GM13977 (cell line): ENCODE results near the gene C20orf96.
"Not testable (repeated sequence)": the region's sequence is repeated elsewhere in the genome, so short reads cannot be mapped to it uniquely, and the experiment has no call there.

Experiments
- DNase-seq: peaks from one replicate; pipeline ENCODE4 v3.0.0; 2012; ENCODE audit warnings: low spot score
- CTCF ChIP-seq: IDR thresholded peaks from 2 replicates; pipeline ENCODE4 v1.5.1; 2012; ENCODE audit warnings: mild to moderate bottlenecking, control low read depth; ENCODE audit not compliant: insufficient read depth; ENCODE audit errors: extremely low read depth, missing control alignments
- in situ Hi-C: fragments of 300-500 bp; cut with MboI; formaldehyde crosslinking; loops from one replicate; pipeline ENCODE4 v1.12.0; 2022; ENCODE audit warnings: low sequenced_read_pairs, low pct_unique_long_range_greater_than_20kb, mixed read lengths, inconsistent platforms; ENCODE audit not compliant: unreplicated experiment

Gene C20orf96

GRCh38 chr20:242905-243304 is 47.6 kb downstream of the C20orf96 start:
- TF ChIP-seq CTCF: no peak
- DNase-seq: no peak
- in situ Hi-C loops: no loop called here

GRCh38 chr20:237929-238328 is 52.6 kb downstream of the C20orf96 start:
- no peak for DNase-seq
- in situ Hi-C loops: no loop called here

GRCh38 chr20:237489-237888 is 53.1 kb downstream of the C20orf96 start:
- no peak for TF ChIP-seq CTCF
- in situ Hi-C loops: no loop called here
- no peak for DNase-seq

More at GRCh38 chr20:237929-238328, 52.6 kb downstream of the C20orf96 start:
- no peak for TF ChIP-seq CTCF

GRCh38 chr20:235891-236290 is 54.7 kb downstream of the C20orf96 start:
- in situ Hi-C loops: no loop called here
- DNase-seq: no peak
- no peak for TF ChIP-seq CTCF

GRCh38 chr20:227439-228105 is 63.0 kb downstream of the C20orf96 start:
- in situ Hi-C loops: loop anchor here (10.0 kb wide), 1 partner anchor 107 kb away; no protein-coding TSS in a partner anchor
- DNase-seq: no peak
- no peak for TF ChIP-seq CTCF

GRCh38 chr20:226958-227357 is 63.6 kb downstream of the C20orf96 start, which contains the start of gene DEFB129:
DEFB129 (plus strand) TSS chr20:227258; CDS start chr20:227289, 31 bp downstream.
- no peak for DNase-seq
- in situ Hi-C loops: loop anchor here (10.0 kb wide), 1 partner anchor 108 kb away; no protein-coding TSS in a partner anchor
- TF ChIP-seq CTCF: no peak

GRCh38 chr20:225879-226278 is 64.7 kb downstream of the C20orf96 start:
- DNase-seq: not testable (repeated sequence)
- in situ Hi-C loops: loop anchor here (10.0 kb wide), 1 partner anchor 109 kb away; no protein-coding TSS in a partner anchor
